HCT116 (cell line): Measurements from ENCODE around the gene UTS2B. TPM values are rescaled to one million over a fixed set of nuclear protein-coding genes. Genes with fewer than 3 reads are reported as not detected.

ENCODE experiments used
- ATAC-seq: fragments of 200-7000 bp; cut with Tn5 transposase; 2 replicates; pipeline ENCODE4 v1.9.1; 2020; ENCODE audit warnings: mild to moderate bottlenecking, moderate library complexity
- BruUV-seq: library from RNA; stranded (reverse); fragments of 400-500 nt; replicated peaks from 2 replicates; lab custom pipeline; 2021; lab: Mats Ljungman, UMichigan
- CTCF ChIA-PET: fragments of 300-600 bp; sonication (Branson Sonifier 250); formaldehyde crosslinking; loops from one replicate; lab custom pipeline; 2021; ENCODE audit warnings: antibody characterized with exemption; lab: Charles Lee
- POLR2A ChIA-PET: fragments of 300-600, 350-600 bp; sonication (Branson Sonifier 250); formaldehyde crosslinking; loops from one replicate; lab custom pipeline; 2021; ENCODE audit warnings: antibody characterized with exemption; lab: Charles Lee
- RAD21 ChIA-PET, 2 experiments: fragments of 300-600 bp; sonication (Branson Sonifier 250); formaldehyde crosslinking; loops; one replicate each; lab custom pipeline; 2023; ENCODE audit warnings: low total read pairs in 2 of 2; ENCODE audit not compliant: uncharacterized antibody in 2 of 2, unreplicated experiment in 2 of 2, low non-redundant PET in 1 of 2; lab: Charles Lee
- DNase-seq: peaks from one replicate; pipeline ENCODE4 v3.0.0-alpha.2; 2010; ENCODE audit warnings: low read depth, low spot score
- H2AFZ ChIP-seq: fragments of 200-600 bp; shearing (Covaris generic), sonication (generic); 2 replicates; pipeline ENCODE4 v1.6.1; 2017; ENCODE audit warnings: low read depth, mixed run types, mixed read lengths, antibody characterized with exemption, low read length; ENCODE audit not compliant: poor library complexity, severe bottlenecking
- H3K27ac ChIP-seq: 2 replicates; pipeline ENCODE4 v1.5.1; 2012; ENCODE audit warnings: low read depth, low read length
- H3K27me3 ChIP-seq: fragments of 200-600 bp; sonication (generic); 2 replicates; pipeline ENCODE4 v1.6.1; 2016; ENCODE audit warnings: mixed run types, low read length, mixed read lengths; ENCODE audit not compliant: insufficient read depth
- H3K36me3 ChIP-seq, 2 experiments: fragments of 200-500 bp in 1 of 2; fragments of 200-600 bp in 1 of 2; sonication (Bioruptor generic) in 1 of 2; sonication (generic) in 1 of 2; 2 replicates each; pipeline versions ENCODE4 v1.5.1 to v1.6.1; 2014 to 2016; ENCODE audit warnings: low read length in 2 of 2, inconsistent platforms in 1 of 2, mixed read lengths in 1 of 2, mixed run types in 1 of 2; ENCODE audit not compliant: insufficient read depth in 2 of 2, control insufficient read depth in 1 of 2
- H3K4me1 ChIP-seq, 2 experiments: fragments of 200-600 bp in 1 of 2; sonication (generic) in 1 of 2; 2 replicates each; pipeline versions ENCODE4 v1.5.1 to v1.6.1; 2012 to 2017; ENCODE audit warnings: low read length in 2 of 2, inconsistent platforms in 1 of 2, mild to moderate bottlenecking in 1 of 2, mixed read lengths in 1 of 2, mixed run types in 1 of 2, moderate library complexity in 1 of 2; ENCODE audit not compliant: insufficient read depth in 2 of 2, control insufficient read depth in 1 of 2
- H3K4me2 ChIP-seq: fragments of 200-600 bp; sonication (generic); 2 replicates; pipeline ENCODE4 v1.6.1; 2017; ENCODE audit warnings: mixed run types, low read length, mixed read lengths
- H3K4me3 ChIP-seq, 2 experiments: fragments of 200-600 bp in 1 of 2; sonication (generic) in 1 of 2; replicated peaks in 1 of 2; 2 replicates each; pipeline ENCODE4 v1.5.1; 2011 to 2016; ENCODE audit warnings: low read length in 2 of 2, control low read depth in 1 of 2, low read depth in 1 of 2, mild to moderate bottlenecking in 1 of 2, mixed read lengths in 1 of 2, mixed run types in 1 of 2
- H3K79me2 ChIP-seq: fragments of 200-600 bp; sonication (generic); 2 replicates; pipeline ENCODE4 v1.6.1; 2017; ENCODE audit warnings: mild to moderate bottlenecking, mixed run types, low read length, moderate library complexity, mixed read lengths; ENCODE audit not compliant: insufficient read depth
- H3K9ac ChIP-seq: fragments of 200-600 bp; sonication (generic); 2 replicates; pipeline ENCODE4 v1.6.1; 2016; ENCODE audit warnings: low read length, mixed read lengths
- H3K9me2 ChIP-seq: fragments of 200-600 bp; sonication (generic), shearing (Covaris generic); 2 replicates; pipeline ENCODE4 v1.6.1; 2017; ENCODE audit warnings: mixed run types, mild to moderate bottlenecking, moderate library complexity; ENCODE audit not compliant: insufficient read depth
- H3K9me3 ChIP-seq, 2 experiments: fragments of 200-500 bp in 1 of 2; fragments of 200-600 bp in 1 of 2; sonication (Bioruptor generic) in 1 of 2; sonication (generic) in 1 of 2; 2 replicates each; pipeline ENCODE4 v1.6.1; 2014 to 2017; ENCODE audit warnings: low read length in 2 of 2, mixed read lengths in 2 of 2, inconsistent platforms in 1 of 2, low read depth in 1 of 2, mild to moderate bottlenecking in 1 of 2, mixed run types in 1 of 2, moderate library complexity in 1 of 2; ENCODE audit not compliant: control insufficient read depth in 1 of 2, insufficient read depth in 1 of 2
- H4K20me1 ChIP-seq: fragments of 200-600 bp; sonication (generic), shearing (Covaris generic); 2 replicates; pipeline ENCODE4 v1.6.1; 2017; ENCODE audit warnings: mixed run types, mild to moderate bottlenecking, moderate library complexity; ENCODE audit not compliant: insufficient read depth
- CEBPB ChIP-seq: IDR thresholded peaks from 2 replicates; pipeline ENCODE4 v1.6.1; 2012; ENCODE audit warnings: low read depth
- EGR1 ChIP-seq: IDR thresholded peaks from 2 replicates; pipeline ENCODE4 v1.6.1; 2012; ENCODE audit warnings: low read depth
- EZH2phosphoT487 ChIP-seq: fragments of 200-600 bp; IDR thresholded peaks from 2 replicates; pipeline ENCODE4 v1.6.1; 2018; ENCODE audit warnings: antibody characterized with exemption, borderline replicate concordance
- JUND ChIP-seq: IDR thresholded peaks from 2 replicates; pipeline ENCODE4 v1.6.1; 2012
- POLR2A ChIP-seq: IDR thresholded peaks from 2 replicates; pipeline ENCODE4 v1.7.0; 2011; ENCODE audit warnings: borderline replicate concordance; ENCODE audit not compliant: insufficient read depth, insufficient read length; ENCODE audit errors: extremely low read depth
- POLR2AphosphoS5 ChIP-seq: IDR thresholded peaks from 2 replicates; pipeline ENCODE4 v1.6.1; 2011; ENCODE audit warnings: mild to moderate bottlenecking, low read depth, low read length, moderate library complexity
- RAD21 ChIP-seq: IDR thresholded peaks from 2 replicates; pipeline ENCODE4 v1.6.1; 2012; ENCODE audit warnings: low read depth, mild to moderate bottlenecking
- SP1 ChIP-seq: IDR thresholded peaks from 2 replicates; pipeline ENCODE4 v1.6.1; 2012; ENCODE audit warnings: low read depth
- SRF ChIP-seq: IDR thresholded peaks from 2 replicates; pipeline ENCODE4 v1.6.1; 2012; ENCODE audit warnings: low read depth
- TCF7L2 ChIP-seq: IDR thresholded peaks from 2 replicates; pipeline ENCODE4 v1.7.0; 2011; ENCODE audit warnings: borderline replicate concordance, inconsistent platforms; ENCODE audit not compliant: insufficient read depth, insufficient read length; ENCODE audit errors: extremely low read depth
- ZFX ChIP-seq: fragments of 450-650 bp; IDR thresholded peaks from 2 replicates; pipeline ENCODE4 v1.6.1; 2017
- ZNF274 ChIP-seq: fragments of 200-500 bp; sonication (Bioruptor generic); IDR thresholded peaks from 2 replicates; pipeline ENCODE4 v1.6.1; 2014; ENCODE audit warnings: mild to moderate bottlenecking, low read depth, low read length, inconsistent platforms
- intact Hi-C: fragments of 100-400 bp; cut with micrococcal nuclease; formaldehyde crosslinking; loops from 2 replicates; pipeline ENCODE4 v1.10.0; 2022
- total RNA-seq: library from RNA; stranded (reverse); gene quantifications from one replicate; pipeline ENCODE4 v1.2.1, GENCODE V29; 2021; ENCODE audit not compliant: unreplicated experiment
- TF ChIP-seq, protein P1 (sequence below): IDR thresholded peaks from 2 replicates; pipeline ENCODE4 v1.6.1; 2012
- TF ChIP-seq, protein P2 (sequence below): IDR thresholded peaks from 2 replicates; pipeline ENCODE4 v1.6.1; 2011; ENCODE audit warnings: mild to moderate bottlenecking, low read length, moderate library complexity; ENCODE audit not compliant: insufficient replicate concordance; ENCODE audit errors: extremely low read depth

The UTS2B gene
- total RNA-seq, 1 experiment from 2014 or later, result 0.59 TPM

DNA sequence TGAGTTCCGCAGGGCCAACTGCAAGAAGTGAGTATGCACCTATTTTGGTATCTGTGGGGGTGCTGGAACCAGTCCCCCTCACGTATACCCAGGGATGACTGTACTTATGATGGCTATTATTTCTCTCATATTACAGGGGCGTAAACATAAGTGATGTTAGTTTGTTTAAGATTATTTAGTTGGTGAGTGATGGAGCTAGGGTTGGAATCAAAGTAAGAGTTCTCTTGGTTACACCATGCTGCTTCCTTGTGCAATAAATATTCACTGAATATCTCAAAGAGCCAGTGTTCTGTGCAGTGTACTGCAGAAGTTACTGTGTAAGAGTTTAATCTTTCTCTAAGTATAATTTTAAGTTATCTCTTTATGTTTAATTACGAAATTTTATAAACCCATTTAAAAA is 12.8 kb upstream of the UTS2B start:
- no peaks in the 10 kb centered on the region for H3K9me2 ChIP-seq
- H4K20me1 ChIP-seq, result no peaks in the 10 kb centered on the region; the same call in 1 of the 2 replicates
- ATAC-seq, result no peak
- H3K36me3 ChIP-seq, result no peaks in the 10 kb centered on the region; a peak in 1 of 4 replicates
- TF ChIP-seq JUND (no peak), TCF7L2 (no peak), POLR2AphosphoS5 (no peak), POLR2A (no peak)
- TF ChIP-seq, protein P1, sequence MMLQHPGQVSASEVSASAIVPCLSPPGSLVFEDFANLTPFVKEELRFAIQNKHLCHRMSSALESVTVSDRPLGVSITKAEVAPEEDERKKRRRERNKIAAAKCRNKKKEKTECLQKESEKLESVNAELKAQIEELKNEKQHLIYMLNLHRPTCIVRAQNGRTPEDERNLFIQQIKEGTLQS, result no peak
- DNase-seq, result no peak
- H3K79me2 ChIP-seq, result peaks cover 100% of the 10 kb centered on the region
- H3K4me1 ChIP-seq, result peaks cover 4 to 22% of the 10 kb centered on the region in 2 experiments
- CTCF ChIA-PET, result no interaction called here
- POLR2A ChIA-PET, result no interaction called here
- no peaks in the 10 kb centered on the region for H3K27me3 ChIP-seq
- H3K4me3 ChIP-seq, result no peak overlapping the region
- H3K27ac ChIP-seq, result no peak overlapping the region
- H3K9me3 ChIP-seq, result no peaks in the 10 kb centered on the region
- RAD21 ChIA-PET, result no interaction called here
- intact Hi-C loops, result no loop called here
- H2AFZ ChIP-seq, result no peak overlapping the region
- H3K9ac ChIP-seq, result no peak overlapping the region
- no peak overlapping the region for H3K4me2 ChIP-seq
- no TSS peak for BruUV-seq

DNA sequence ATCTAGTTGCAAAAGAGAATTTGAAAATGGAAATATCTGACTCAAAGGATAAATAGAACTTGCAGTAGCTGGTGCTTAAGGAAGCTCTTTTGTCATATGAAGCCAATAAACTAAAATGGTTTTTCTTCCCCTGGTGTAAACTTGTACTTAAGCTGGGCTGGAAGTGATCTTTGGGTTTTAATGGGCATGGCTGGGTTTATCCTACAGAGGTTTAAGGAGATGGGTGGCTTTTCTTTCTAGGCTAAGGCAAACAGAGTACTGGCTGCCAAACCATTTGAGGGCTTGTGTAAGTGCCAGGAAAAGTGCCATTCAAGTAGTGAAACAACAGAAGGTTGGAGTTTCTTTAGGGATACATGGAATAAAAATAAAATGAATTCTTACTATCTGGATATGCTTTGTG is 12.1 kb upstream of the UTS2B start:
- Histone ChIP-seq H2AFZ (no peak overlapping the region), H3K9me2 (no peaks in the 10 kb centered on the region), H3K9me3 (no peaks in the 10 kb centered on the region), H3K4me2 (no peak overlapping the region), H3K4me3 (no peak overlapping the region), H3K4me1 (peaks cover 6 to 29% of the 10 kb centered on the region in 2 experiments), H3K36me3 (no peaks in the 10 kb centered on the region; a peak in 1 of 4 replicates), H3K27ac (no peak overlapping the region), H3K27me3 (no peaks in the 10 kb centered on the region), H3K9ac (no peak overlapping the region), H3K79me2 (peaks cover 100% of the 10 kb centered on the region), H4K20me1 (no peaks in the 10 kb centered on the region; the same call in 1 of the 2 replicates)
- CTCF ChIA-PET, result interaction anchor here (1.2 kb wide), 1 partner anchor 98 kb away, joined by 4 read pairs; no protein-coding TSS in a partner anchor
- intact Hi-C loops, result no loop called here
- POLR2A ChIA-PET, result no interaction called here
- no peak for ATAC-seq
- no peak for DNase-seq
- RAD21 ChIA-PET, result no interaction called here
- BruUV-seq, result no TSS peak
- TF ChIP-seq, protein P2, sequence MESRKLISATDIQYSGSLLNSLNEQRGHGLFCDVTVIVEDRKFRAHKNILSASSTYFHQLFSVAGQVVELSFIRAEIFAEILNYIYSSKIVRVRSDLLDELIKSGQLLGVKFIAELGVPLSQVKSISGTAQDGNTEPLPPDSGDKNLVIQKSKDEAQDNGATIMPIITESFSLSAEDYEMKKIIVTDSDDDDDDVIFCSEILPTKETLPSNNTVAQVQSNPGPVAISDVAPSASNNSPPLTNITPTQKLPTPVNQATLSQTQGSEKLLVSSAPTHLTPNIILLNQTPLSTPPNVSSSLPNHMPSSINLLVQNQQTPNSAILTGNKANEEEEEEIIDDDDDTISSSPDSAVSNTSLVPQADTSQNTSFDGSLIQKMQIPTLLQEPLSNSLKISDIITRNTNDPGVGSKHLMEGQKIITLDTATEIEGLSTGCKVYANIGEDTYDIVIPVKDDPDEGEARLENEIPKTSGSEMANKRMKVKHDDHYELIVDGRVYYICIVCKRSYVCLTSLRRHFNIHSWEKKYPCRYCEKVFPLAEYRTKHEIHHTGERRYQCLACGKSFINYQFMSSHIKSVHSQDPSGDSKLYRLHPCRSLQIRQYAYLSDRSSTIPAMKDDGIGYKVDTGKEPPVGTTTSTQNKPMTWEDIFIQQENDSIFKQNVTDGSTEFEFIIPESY, result no peak
- no peak for TF ChIP-seq SRF
- TF ChIP-seq, protein P1, result no peak
- TF ChIP-seq SP1, result no peak
- no peak for TF ChIP-seq POLR2AphosphoS5
- no peak for TF ChIP-seq ZNF274
- no peak for TF ChIP-seq EZH2phosphoT487
- TF ChIP-seq ZFX, result no peak
- TF ChIP-seq RAD21, result no peak
- TF ChIP-seq JUND, result no peak
- no peak for TF ChIP-seq CEBPB
- TF ChIP-seq EGR1, result no peak
